HG03354 (cell line): ENCODE data around the gene PAFAH1B2.
"Not testable (repeated sequence)": the region's sequence is repeated elsewhere in the genome, so short reads cannot be mapped to it uniquely, and the experiment has no call there.

Experiments used
- ATAC-seq: cut with Tn5 transposase; IDR thresholded peaks from one replicate; pipeline ENCODE4 v1.9.1; 2021; ENCODE audit warnings: mild to moderate bottlenecking; ENCODE audit not compliant: unreplicated experiment, poor library complexity, severe bottlenecking

PAFAH1B2 gene

GRCh38 chr11:117126223-117126965, 17.7 kb upstream of the PAFAH1B2 start:
- no peak for ATAC-seq

GRCh38 chr11:117127171-117127901, 16.8 kb upstream of the PAFAH1B2 start:
- ATAC-seq = no peak

- no peak for ATAC-seq
Observed at GRCh38 chr11:117128289-117128688, 15.8 kb upstream of the PAFAH1B2 start.

GRCh38 chr11:117130396-117130795, 13.7 kb upstream of the PAFAH1B2 start:
- ATAC-seq = not testable (repeated sequence)

GRCh38 chr11:117130879-117131278, 13.2 kb upstream of the PAFAH1B2 start:
- no peak for ATAC-seq

- ATAC-seq = no peak
Observed at GRCh38 chr11:117134431-117134830, 9.7 kb upstream of the PAFAH1B2 start.

GRCh38 chr11:117134979-117135378, 9.1 kb upstream of the PAFAH1B2 start:
- ATAC-seq = not testable (repeated sequence)

- ATAC-seq = not testable (repeated sequence)
Observed at GRCh38 chr11:117137223-117138086, 6.6 kb upstream of the PAFAH1B2 start.

GRCh38 chr11:117143390-117143789, 697 bp upstream of the PAFAH1B2 start:
- peak; percentile 24 for ATAC-seq

GRCh38 chr11:117144477-117145392, 648 bp downstream of the PAFAH1B2 start:
- ATAC-seq = peak; percentile 56

GRCh38 chr11:117145393-117145761, 1.3 kb downstream of the PAFAH1B2 start:
- no peak for ATAC-seq

GRCh38 chr11:117146521-117146920, 2.4 kb downstream of the PAFAH1B2 start:
- no peak for ATAC-seq

GRCh38 chr11:117152066-117152465, 8.0 kb downstream of the PAFAH1B2 start:
- ATAC-seq = no peak

GRCh38 chr11:117154468-117154867, 10.4 kb downstream of the PAFAH1B2 start:
- ATAC-seq = no peak

- no peak for ATAC-seq
Observed at GRCh38 chr11:117157507-117157906, 13.4 kb downstream of the PAFAH1B2 start.

- ATAC-seq = no peak
Observed at GRCh38 chr11:117159892-117160291, 15.8 kb downstream of the PAFAH1B2 start.

GRCh38 chr11:117160826-117161225, 16.7 kb downstream of the PAFAH1B2 start:
- peak; percentile 57 for ATAC-seq

- no peak for ATAC-seq
Observed at GRCh38 chr11:117166491-117166890, 22.4 kb downstream of the PAFAH1B2 start.

- ATAC-seq = no peak
Observed at GRCh38 chr11:117169736-117170135, 25.6 kb downstream of the PAFAH1B2 start.
